ENCODE results near the gene DYSF. TPM values are rescaled to one million over a fixed set of nuclear protein-coding genes. Genes with fewer than 3 reads are reported as not detected.
A peak's percentile ranks its signal among the peaks of the same experiment; 100 is the strongest.

Gene DYSF
- total RNA-seq, 4 donors from 2014 or later: 3.7 to 18.7 (median 10.6) TPM

DNA sequence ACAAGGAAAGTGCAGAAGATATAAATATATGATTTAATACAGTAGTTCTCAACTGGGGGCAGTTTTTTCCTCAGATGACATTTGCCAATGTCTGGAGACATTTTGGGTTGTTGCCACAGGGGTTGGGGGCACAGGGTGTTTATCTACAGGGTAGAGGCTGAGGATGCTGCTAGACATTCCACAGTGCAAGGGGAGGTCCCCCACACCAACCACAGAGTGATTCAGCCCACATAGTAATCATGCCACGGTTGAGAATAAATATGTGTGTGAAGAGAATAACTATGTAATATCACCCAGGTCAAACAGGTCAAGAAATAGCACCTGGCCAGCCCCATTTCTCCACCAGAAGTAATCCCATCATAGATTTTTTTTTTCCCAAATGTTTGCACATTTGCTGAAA, 17.9 kb downstream of the DYSF start:
- no peak for TF ChIP-seq EP300 (IDR thresholded peaks at IDR 0.05; ENCODE audit: low read depth)
- TF ChIP-seq, protein P1, sequence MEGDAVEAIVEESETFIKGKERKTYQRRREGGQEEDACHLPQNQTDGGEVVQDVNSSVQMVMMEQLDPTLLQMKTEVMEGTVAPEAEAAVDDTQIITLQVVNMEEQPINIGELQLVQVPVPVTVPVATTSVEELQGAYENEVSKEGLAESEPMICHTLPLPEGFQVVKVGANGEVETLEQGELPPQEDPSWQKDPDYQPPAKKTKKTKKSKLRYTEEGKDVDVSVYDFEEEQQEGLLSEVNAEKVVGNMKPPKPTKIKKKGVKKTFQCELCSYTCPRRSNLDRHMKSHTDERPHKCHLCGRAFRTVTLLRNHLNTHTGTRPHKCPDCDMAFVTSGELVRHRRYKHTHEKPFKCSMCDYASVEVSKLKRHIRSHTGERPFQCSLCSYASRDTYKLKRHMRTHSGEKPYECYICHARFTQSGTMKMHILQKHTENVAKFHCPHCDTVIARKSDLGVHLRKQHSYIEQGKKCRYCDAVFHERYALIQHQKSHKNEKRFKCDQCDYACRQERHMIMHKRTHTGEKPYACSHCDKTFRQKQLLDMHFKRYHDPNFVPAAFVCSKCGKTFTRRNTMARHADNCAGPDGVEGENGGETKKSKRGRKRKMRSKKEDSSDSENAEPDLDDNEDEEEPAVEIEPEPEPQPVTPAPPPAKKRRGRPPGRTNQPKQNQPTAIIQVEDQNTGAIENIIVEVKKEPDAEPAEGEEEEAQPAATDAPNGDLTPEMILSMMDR (IDR thresholded peaks at IDR 0.05): no peak
- no peak for TF ChIP-seq POLR2A (IDR thresholded peaks at IDR 0.05)
- DNase-seq: no peak
- H3K9me3 ChIP-seq: no peaks in the 10 kb centered on the region
- 20% methylated on average over 1 of the region's 1 CpG; no CpG with 5 or more reads in 1 of the 2 donors for WGBS, 2 donors (ENCODE audit: low coverage in 1 of 2)
- H3K27me3 ChIP-seq: peaks cover 32% of the 10 kb centered on the region
- in situ Hi-C loops (cut with MboI; ENCODE audit: low pct_ligation_motif_present in 1 of 4, low pct_unique_long_range_greater_than_20kb in 1 of 4, low sequenced_read_pairs in 3 of 4) (no loop called here), intact Hi-C loops (cut with DNase I; ENCODE audit: low total_unique reads) (no loop called here)
- H3K4me3 ChIP-seq: no peak overlapping the region
- H3K4me1 ChIP-seq: peaks cover 0 to 9% (median 3%) of the 10 kb centered on the region in 4 donors
- no peaks in the 10 kb centered on the region for H3K36me3 ChIP-seq
- H3K27ac ChIP-seq: no peak overlapping the region

DNA sequence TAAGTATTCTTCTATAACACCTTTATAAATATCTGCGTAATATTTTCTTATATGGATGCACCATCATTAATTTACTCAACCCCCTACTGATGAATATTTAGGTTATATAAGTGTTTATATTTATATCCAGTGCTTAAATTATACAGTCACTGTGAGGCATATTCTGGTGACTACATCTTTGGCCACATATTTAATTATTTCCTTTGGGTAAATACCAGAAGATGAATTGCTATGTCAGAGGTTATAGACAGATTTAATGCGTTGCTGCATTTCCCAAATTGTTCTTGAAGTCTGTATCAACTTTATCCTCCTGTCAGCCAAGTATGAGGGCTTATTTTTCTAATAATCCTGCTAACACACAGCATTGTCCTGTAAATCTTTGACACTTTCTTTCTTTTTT, 18.7 kb downstream of the DYSF start:
- no peaks in the 10 kb centered on the region for H3K36me3 ChIP-seq
- WGBS, 2 donors (ENCODE audit: low coverage in 1 of 2): 50 to 62% methylated on average over 2 of the region's 2 CpGs
- intact Hi-C loops (cut with DNase I; ENCODE audit: low total_unique reads) (no loop called here), in situ Hi-C loops (cut with MboI; ENCODE audit: low pct_ligation_motif_present in 1 of 4, low pct_unique_long_range_greater_than_20kb in 1 of 4, low sequenced_read_pairs in 3 of 4) (no loop called here)
- H3K4me1 ChIP-seq: peaks cover 0 to 2% (median 0%) of the 10 kb centered on the region in 4 donors
- no peak for TF ChIP-seq POLR2A (IDR thresholded peaks at IDR 0.05)
- TF ChIP-seq EP300 (IDR thresholded peaks at IDR 0.05; ENCODE audit: low read depth): no peak
- TF ChIP-seq POLR2AphosphoS5 (IDR thresholded peaks at IDR 0.05): no peak
- TF ChIP-seq, protein P1 (IDR thresholded peaks at IDR 0.05): no peak
- no peak overlapping the region for H3K27ac ChIP-seq
- peaks cover 25% of the 10 kb centered on the region for H3K27me3 ChIP-seq
- no peak for DNase-seq
- no peak overlapping the region for H3K4me3 ChIP-seq
- no peaks in the 10 kb centered on the region for H3K9me3 ChIP-seq

DNA sequence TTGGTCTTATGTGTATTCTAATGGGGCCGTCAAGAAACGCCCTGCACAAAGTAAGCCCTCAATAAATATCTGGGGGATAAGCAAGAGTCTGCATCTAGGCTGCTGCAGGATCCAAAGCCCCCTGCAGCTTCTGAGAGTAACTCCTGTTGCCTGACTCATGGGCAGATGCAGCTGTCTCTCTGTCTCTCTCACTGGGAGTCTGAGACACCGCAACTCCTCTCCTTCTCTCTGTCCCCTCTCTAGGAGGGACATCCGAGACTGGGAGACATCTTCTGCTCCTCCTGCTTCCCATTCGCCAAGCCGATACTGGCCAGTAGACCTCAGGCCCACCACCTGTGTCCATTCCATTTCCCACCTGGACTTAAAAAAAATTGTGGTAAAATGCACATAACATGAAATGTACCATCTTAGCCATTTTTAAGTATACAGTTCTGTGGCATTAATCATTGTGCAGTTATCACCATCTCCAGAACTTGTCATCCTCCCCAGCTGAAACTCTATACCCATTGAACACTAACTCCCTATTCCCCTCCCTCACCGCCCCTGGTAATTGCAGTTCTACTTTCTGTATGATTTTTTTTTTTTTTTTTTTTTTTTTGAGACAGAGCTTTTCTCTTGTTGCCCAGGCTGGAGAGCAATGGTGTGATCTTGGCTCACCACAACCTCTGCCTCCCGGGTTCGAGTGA, 20.1 kb downstream of the DYSF start:
- in situ Hi-C loops (cut with MboI; ENCODE audit: low pct_ligation_motif_present in 1 of 4, low pct_unique_long_range_greater_than_20kb in 1 of 4, low sequenced_read_pairs in 3 of 4): no loop called here

DNA sequence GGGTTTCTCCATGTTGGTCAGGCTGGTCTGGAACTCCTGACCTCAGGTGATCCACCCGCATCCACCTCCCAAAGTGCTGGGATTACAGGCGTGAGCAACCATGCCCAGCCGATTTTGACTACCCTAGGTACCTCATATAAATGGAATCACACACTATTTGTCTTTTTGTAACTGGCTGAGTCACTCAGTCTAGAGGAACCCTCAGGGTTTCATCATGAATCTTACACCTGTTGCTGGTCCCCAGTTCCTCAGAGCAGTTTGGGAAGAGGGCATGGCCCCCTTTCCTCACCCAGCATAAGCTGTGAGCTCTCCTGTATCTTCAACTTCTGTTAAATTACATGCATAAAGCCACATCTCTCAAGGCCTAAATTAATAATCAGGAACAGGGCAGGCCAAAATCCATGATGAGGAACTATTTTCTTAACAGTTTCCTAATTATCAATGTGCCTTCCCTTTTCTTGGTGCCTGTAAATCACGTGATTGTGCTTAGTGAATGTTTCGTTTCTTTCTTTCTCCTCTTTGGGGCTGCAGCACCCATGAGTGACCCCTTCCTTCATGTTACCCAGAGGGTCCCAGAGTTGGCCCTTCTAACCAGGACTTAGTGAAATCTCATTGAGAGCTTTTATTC, 20.9 kb downstream of the DYSF start:
- peaks cover 3% of the 10 kb centered on the region for H3K27me3 ChIP-seq
- in situ Hi-C loops (cut with MboI; ENCODE audit: low pct_ligation_motif_present in 1 of 4, low pct_unique_long_range_greater_than_20kb in 1 of 4, low sequenced_read_pairs in 3 of 4) (no loop called here), intact Hi-C loops (cut with DNase I; ENCODE audit: low total_unique reads) (no loop called here)
- no peaks in the 10 kb centered on the region for H3K36me3 ChIP-seq
- TF ChIP-seq POLR2A (IDR thresholded peaks at IDR 0.05) (no peak), POLR2AphosphoS5 (IDR thresholded peaks at IDR 0.05) (no peak), EP300 (IDR thresholded peaks at IDR 0.05; ENCODE audit: low read depth) (no peak)
- TF ChIP-seq, protein P1 (IDR thresholded peaks at IDR 0.05): no peak
- no peaks in the 10 kb centered on the region for H3K9me3 ChIP-seq
- WGBS, 2 donors (ENCODE audit: low coverage in 1 of 2): 59 to 83% methylated on average over 2 to 5 of the region's 5 CpGs
- no peaks in the 10 kb centered on the region for H3K4me1 ChIP-seq
- no peak overlapping the region for H3K4me3 ChIP-seq
- peak overlapping the region in 2 of 4 donors; percentile 14 to 45 for H3K27ac ChIP-seq
- DNase-seq: no peak

More for the DNA sequence above, 20.1 kb downstream of the DYSF start:
- H3K9me3 ChIP-seq: no peaks in the 10 kb centered on the region
- no peaks in the 10 kb centered on the region for H3K36me3 ChIP-seq
- intact Hi-C loops (cut with DNase I; ENCODE audit: low total_unique reads): no loop called here
- peaks cover 10% of the 10 kb centered on the region for H3K27me3 ChIP-seq
- no peak overlapping the region for H3K27ac ChIP-seq
- WGBS, 2 donors (ENCODE audit: low coverage in 1 of 2): 84 to 89% methylated on average over 3 to 9 of the region's 9 CpGs
- H3K4me3 ChIP-seq: no peak overlapping the region
- DNase-seq: no peak
- H3K4me1 ChIP-seq: no peaks in the 10 kb centered on the region
- TF ChIP-seq EP300 (IDR thresholded peaks at IDR 0.05; ENCODE audit: low read depth) (no peak), POLR2AphosphoS5 (IDR thresholded peaks at IDR 0.05) (no peak), POLR2A (IDR thresholded peaks at IDR 0.05) (no peak)
- TF ChIP-seq, protein P1 (IDR thresholded peaks at IDR 0.05): no peak

Measured in transverse colon (tissue), 4 donors.